ENCODE measurements around the gene ISYNA1. TPM values are rescaled to one million over a fixed set of nuclear protein-coding genes. Genes with fewer than 3 reads are reported as not detected.

Gene ISYNA1
- polyA plus RNA-seq, 3 donors, result 3.7 TPM; not detected in 2

GRCh38 chr19:18457483-18458331 is 19.8 kb upstream of the ISYNA1 start:
- no peaks in the 10 kb centered on the region for H3K27me3 ChIP-seq (ENCODE audit: control insufficient read depth in 2 of 2, insufficient read depth in 2 of 2, low read length in 2 of 2)
- no peak overlapping the region for H3K27ac ChIP-seq (ENCODE audit: low read depth in 1 of 2, low read length in 2 of 2)
- no peak overlapping the region for H3K4me2 ChIP-seq (replicated peaks; ENCODE audit: extremely low read depth, low read length, poor library complexity, severe bottlenecking)
- no peak overlapping the region for H2AFZ ChIP-seq (ENCODE audit: insufficient read depth, low read depth, low read length, poor library complexity, severe bottlenecking)
- Mint-ChIP-seq H3K27me3 (ENCODE audit: low read depth in 3 of 3) (peaks cover 0 to 3% (median under 1%) of the 10 kb centered on the region in 3 donors), H3K4me1 (no peaks in the 10 kb centered on the region), H3K27ac (no peak overlapping the region), H3K9me3 (no peaks in the 10 kb centered on the region), H3K36me3 (peaks cover 76 to 96% of the 10 kb centered on the region in 2 donors), H3K4me3 (no peak overlapping the region)
- H3K4me1 ChIP-seq (ENCODE audit: control insufficient read depth in 1 of 2, insufficient read depth in 2 of 2, low read length in 2 of 2), result no peaks in the 10 kb centered on the region
- no peak overlapping the region for H3K9ac ChIP-seq (ENCODE audit: insufficient read depth, low read length, poor library complexity, severe bottlenecking)
- H3K36me3 ChIP-seq (replicated peaks in 1 of 2; ENCODE audit: control insufficient read depth in 1 of 2, insufficient read depth in 2 of 2, low read length in 2 of 2), result peaks cover 69 to 90% of the 10 kb centered on the region in 2 donors
- no peaks in the 10 kb centered on the region for H3K79me2 ChIP-seq (ENCODE audit: insufficient read depth, low read length)
- no peak for TF ChIP-seq CTCF (IDR thresholded peaks at IDR 0.05)
- H3K4me3 ChIP-seq (replicated peaks in 1 of 3; ENCODE audit: low read depth in 2 of 3, low read length in 3 of 3), result no peak overlapping the region
- H3K9me3 ChIP-seq (replicated peaks in 1 of 2; ENCODE audit: control insufficient read depth in 1 of 2, insufficient read depth in 1 of 2, low read length in 2 of 2), result no peaks in the 10 kb centered on the region
- intact Hi-C loops (cut with micrococcal nuclease), result loop anchor here in 1 of 2 donors (10.0 kb wide), 1 partner anchor 127 kb away; the partner anchor contains the start of gene REX1BD
- DNase-seq, result no peak
- 96% methylated on average over 21 of the region's 21 CpGs for WGBS (ENCODE audit: insufficient coverage)
- peaks cover 97% of the 10 kb centered on the region for H4K20me1 ChIP-seq (ENCODE audit: insufficient read depth, low read length)

GRCh38 chr19:18456974-18457373 is 19.0 kb upstream of the ISYNA1 start:
- peaks cover 82 to 96% of the 10 kb centered on the region in 2 donors for H3K36me3 Mint-ChIP-seq
- Histone ChIP-seq H4K20me1 (ENCODE audit: insufficient read depth, low read length) (peaks cover 97% of the 10 kb centered on the region), H3K36me3 (replicated peaks in 1 of 2; ENCODE audit: control insufficient read depth in 1 of 2, insufficient read depth in 2 of 2, low read length in 2 of 2) (peaks cover 66 to 90% of the 10 kb centered on the region in 2 donors)

More at GRCh38 chr19:18456974-18457373, 19.0 kb upstream of the ISYNA1 start:
- DNase-seq, result no peak
- H3K27me3 Mint-ChIP-seq (ENCODE audit: low read depth in 3 of 3), result peaks cover 0 to 5% (median 2%) of the 10 kb centered on the region in 3 donors
- H3K4me2 ChIP-seq (replicated peaks; ENCODE audit: extremely low read depth, low read length, poor library complexity, severe bottlenecking), result no peak overlapping the region
- H3K27ac Mint-ChIP-seq, result no peak overlapping the region
- no peaks in the 10 kb centered on the region for H3K4me1 ChIP-seq (ENCODE audit: control insufficient read depth in 1 of 2, insufficient read depth in 2 of 2, low read length in 2 of 2)
- no peak overlapping the region for H3K4me3 Mint-ChIP-seq
- H3K4me3 ChIP-seq (replicated peaks in 1 of 3; ENCODE audit: low read depth in 2 of 3, low read length in 3 of 3), result no peak overlapping the region
- intact Hi-C loops (cut with micrococcal nuclease), result loop anchor here (1.0 to 10.0 kb wide), 2 partner anchors 8 to 128 kb away; partner anchors contain the start of gene REX1BD (in 1 of the 2)
- H3K9me3 Mint-ChIP-seq, result no peaks in the 10 kb centered on the region
- no peak overlapping the region for H3K9ac ChIP-seq (ENCODE audit: insufficient read depth, low read length, poor library complexity, severe bottlenecking)
- no peaks in the 10 kb centered on the region for H3K79me2 ChIP-seq (ENCODE audit: insufficient read depth, low read length)
- WGBS (ENCODE audit: insufficient coverage), result 81% methylated on average over 4 of the region's 9 CpGs
- TF ChIP-seq CTCF (IDR thresholded peaks at IDR 0.05), result no peak
- no peaks in the 10 kb centered on the region for H3K4me1 Mint-ChIP-seq
- H3K27me3 ChIP-seq (ENCODE audit: control insufficient read depth in 2 of 2, insufficient read depth in 2 of 2, low read length in 2 of 2), result no peaks in the 10 kb centered on the region
- no peak overlapping the region for H3K27ac ChIP-seq (ENCODE audit: low read depth in 1 of 2, low read length in 2 of 2)
- H3K9me3 ChIP-seq (replicated peaks in 1 of 2; ENCODE audit: control insufficient read depth in 1 of 2, insufficient read depth in 1 of 2, low read length in 2 of 2), result no peaks in the 10 kb centered on the region
- H2AFZ ChIP-seq (ENCODE audit: insufficient read depth, low read depth, low read length, poor library complexity, severe bottlenecking), result no peak overlapping the region
